Endothelial cell of umbilical vein (primary cell): ENCODE measurements around the gene MAP1LC3B2. TPM values are rescaled to one million over a fixed set of nuclear protein-coding genes. Genes with fewer than 3 reads are reported as not detected.

ENCODE experiments used
- BruUV-seq: library from RNA; stranded (reverse); fragments of 400-500 nt; replicated peaks from 2 replicates; lab custom pipeline; 2021; lab: Mats Ljungman, UMichigan
- CTCF ChIA-PET: fragments of 300-600, 350-600 bp; sonication (Branson Sonifier 250); formaldehyde crosslinking; loops from one replicate; lab custom pipeline; 2021; ENCODE audit warnings: antibody characterized with exemption, inconsistent platforms; lab: Charles Lee
- POLR2A ChIA-PET: fragments of 300-600, 350-600 bp; sonication (Branson Sonifier 250); formaldehyde crosslinking; loops from one replicate; lab custom pipeline; 2021; ENCODE audit warnings: antibody characterized with exemption, inconsistent platforms; lab: Charles Lee
- DNase-seq: peaks from one replicate; pipeline ENCODE4 v3.0.0-alpha.2; 2011; ENCODE audit warnings: low read depth, low spot score
- FAIRE-seq: peaks from 2 replicates; lab custom pipeline; 2011; peaks lifted over from hg19 to GRCh38; lab: Jason Lieb, UNC
- H2AFZ ChIP-seq: 2 replicates; pipeline ENCODE4 v1.6.0; 2012; ENCODE audit warnings: low read depth, low read length, control low read depth, inconsistent platforms
- H3K27ac ChIP-seq: 2 replicates; pipeline ENCODE4 v1.5.1; 2011; ENCODE audit warnings: low read depth, mild to moderate bottlenecking, control low read depth, low read length, moderate library complexity; ENCODE audit not compliant: insufficient read depth
- H3K27me3 ChIP-seq, 2 experiments: 2 replicates each; pipeline versions ENCODE4 v1.6.0 to v1.6.1; 2011; ENCODE audit warnings: low read length in 2 of 2, mixed read lengths in 1 of 2; ENCODE audit not compliant: control insufficient read depth in 2 of 2, insufficient read depth in 2 of 2
- H3K36me3 ChIP-seq, 2 experiments: 2 replicates in 1 of 2; 3 replicates in 1 of 2; pipeline ENCODE4 v1.5.1; 2011; ENCODE audit warnings: low read length in 2 of 2, mild to moderate bottlenecking in 1 of 2, moderate library complexity in 1 of 2; ENCODE audit not compliant: control insufficient read depth in 2 of 2, insufficient read depth in 2 of 2; ENCODE audit errors: extremely low read depth in 1 of 2
- H3K4me1 ChIP-seq: 3 replicates; pipeline ENCODE4 v1.5.1; 2011; ENCODE audit warnings: mild to moderate bottlenecking, low read length; ENCODE audit not compliant: control insufficient read depth, insufficient read depth; ENCODE audit errors: extremely low read depth
- H3K4me2 ChIP-seq: 2 replicates; pipeline ENCODE4 v1.6.1; 2011; ENCODE audit warnings: low read length, control low read depth, mixed read lengths; ENCODE audit not compliant: insufficient read depth
- H3K4me3 ChIP-seq, 3 experiments: fragments of 200-600 bp in 1 of 3; sonication (generic), shearing (Covaris generic) in 1 of 3; replicated peaks in 1 of 3; 2 replicates each; pipeline ENCODE4 v1.5.1; 2011 to 2016; ENCODE audit warnings: control low read depth in 3 of 3, low read length in 3 of 3, mild to moderate bottlenecking in 2 of 3, inconsistent platforms in 1 of 3, low read depth in 1 of 3, moderate library complexity in 1 of 3; ENCODE audit not compliant: insufficient read depth in 1 of 3
- H3K79me2 ChIP-seq: 2 replicates; pipeline ENCODE4 v1.6.0; 2012; ENCODE audit warnings: low read length, inconsistent platforms; ENCODE audit not compliant: control insufficient read depth, insufficient read depth
- H3K9ac ChIP-seq: replicated peaks from 2 replicates; pipeline ENCODE3; 2011; ENCODE audit warnings: low read length, control low read depth; ENCODE audit not compliant: insufficient read depth; ENCODE audit errors: extremely low read depth
- H3K9me1 ChIP-seq: replicated peaks from 3 replicates; pipeline ENCODE4 v1.6.0; 2011; ENCODE audit warnings: mild to moderate bottlenecking, low read length; ENCODE audit not compliant: control insufficient read depth, insufficient read depth; ENCODE audit errors: extremely low read depth
- H3K9me3 ChIP-seq: replicated peaks from 2 replicates; pipeline ENCODE4 v1.5.1; 2012; ENCODE audit warnings: low read length, inconsistent platforms; ENCODE audit not compliant: control insufficient read depth, insufficient read depth
- H4K20me1 ChIP-seq: replicated peaks from 2 replicates; pipeline ENCODE3; 2011; ENCODE audit warnings: mild to moderate bottlenecking, low read length; ENCODE audit not compliant: control insufficient read depth, insufficient read depth; ENCODE audit errors: extremely low read depth
- EZH2 ChIP-seq: IDR thresholded peaks from 2 replicates; pipeline ENCODE4 v1.6.1; 2012; ENCODE audit warnings: borderline replicate concordance, low read depth, mild to moderate bottlenecking, moderate library complexity, low read length, inconsistent platforms; ENCODE audit not compliant: severe bottlenecking
- FOS ChIP-seq: IDR thresholded peaks from 2 replicates; pipeline ENCODE4 v1.6.1; 2011; ENCODE audit warnings: mild to moderate bottlenecking, low read length, moderate library complexity, borderline replicate concordance; ENCODE audit not compliant: insufficient read depth
- GATA2 ChIP-seq: IDR thresholded peaks from 2 replicates; pipeline ENCODE4 v1.7.0; 2011; ENCODE audit warnings: low read depth, mild to moderate bottlenecking, moderate library complexity, mixed read lengths, low read length; ENCODE audit not compliant: insufficient read length, insufficient read depth
- JUN ChIP-seq: IDR thresholded peaks from 2 replicates; pipeline ENCODE4 v1.6.1; 2011; ENCODE audit warnings: borderline replicate concordance, low read depth; ENCODE audit not compliant: insufficient read length, insufficient read depth
- MYC ChIP-seq: IDR thresholded peaks from one replicate; pipeline ENCODE4 v1.6.1; 2011; ENCODE audit warnings: mild to moderate bottlenecking, low read depth, low read length
- POLR2A ChIP-seq: IDR thresholded peaks from 2 replicates; pipeline ENCODE4 v1.6.1; 2012; ENCODE audit warnings: low read depth, mild to moderate bottlenecking, control low read depth, low read length
- POLR2AphosphoS5 ChIP-seq: IDR thresholded peaks from 2 replicates; pipeline ENCODE4 v1.6.1; 2012; ENCODE audit warnings: low read depth, mild to moderate bottlenecking, control low read depth, low read length, moderate library complexity; ENCODE audit not compliant: insufficient read depth
- dilution Hi-C: fragments of 300-500 bp; cut with MboI; formaldehyde crosslinking; loops from one replicate; pipeline ENCODE4 v1.15.0; 2019; ENCODE audit warnings: low sequenced_read_pairs; ENCODE audit not compliant: extremely low pct_ligation_motif_present
- intact Hi-C: fragments of 100-400 bp; cut with micrococcal nuclease; formaldehyde crosslinking; loops from one replicate; pipeline ENCODE4 v1.10.0; 2022
- polyA plus RNA-seq, 4 experiments: library from polyadenylated mRNA; depleted of rRNA in 3 of 4; stranded (reverse) in 3 of 4; unstranded in 1 of 4; fragments of >200 nt; gene quantifications; 2 replicates each; pipeline versions ENCODE4 v1.2.1 to v1.2.3, GENCODE V29; 2011 to 2012; ENCODE audit warnings: missing spikeins in 1 of 4
- total RNA-seq: library from RNA; stranded (reverse); gene quantifications from 2 replicates; pipeline ENCODE4 v1.2.3, GENCODE V29; 2021
- TF ChIP-seq, protein P1 (sequence below), 2 donors: IDR thresholded peaks; 1 replicate in 1 of 2; 2 replicates in 1 of 2; pipeline ENCODE4 v1.5.1; 2011; ENCODE audit warnings: low read length in 2 of 2, mild to moderate bottlenecking in 2 of 2, moderate library complexity in 2 of 2, control low read depth in 1 of 2, inconsistent platforms in 1 of 2, low read depth in 1 of 2; ENCODE audit not compliant: insufficient read depth in 1 of 2; ENCODE audit errors: extremely low read depth in 1 of 2
- TF ChIP-seq, protein P2 (sequence below): IDR thresholded peaks from 2 replicates; pipeline ENCODE4 v1.6.1; 2011; ENCODE audit not compliant: insufficient read depth, insufficient read length

MAP1LC3B2 gene
- total and polyA plus RNA-seq, 2 donors (not counting 3 experiments of a cell fraction or from before 2014, with no cell fraction given), result 0.32 to 4.1 TPM

DNA sequence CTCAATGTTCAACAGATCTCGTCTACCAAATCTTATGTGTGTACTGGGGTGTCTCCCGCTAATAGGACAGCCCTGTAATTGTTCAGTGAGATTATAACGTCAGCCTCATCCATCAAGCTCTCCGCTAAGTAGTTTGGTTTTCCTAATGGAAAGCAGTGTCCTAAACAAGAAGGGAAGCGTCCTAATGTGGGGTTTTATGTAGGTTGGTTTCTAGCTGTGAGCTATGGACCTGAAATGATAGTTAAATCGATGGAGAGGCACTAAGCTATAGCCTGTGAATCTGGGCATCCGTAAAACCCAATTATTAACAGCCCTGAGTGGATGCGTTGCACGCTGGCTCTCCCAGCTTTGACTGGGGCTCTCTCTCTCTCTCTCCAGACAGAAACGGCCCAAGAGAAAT lies 9.2 kb upstream of the MAP1LC3B2 start:
- no peaks in the 10 kb centered on the region for H4K20me1 ChIP-seq
- H3K4me2 ChIP-seq, result no peak overlapping the region
- peaks cover 0 to 3% of the 10 kb centered on the region in 2 experiments for H3K27me3 ChIP-seq
- no TSS peak for BruUV-seq
- H3K4me1 ChIP-seq, result no peaks in the 10 kb centered on the region
- H3K79me2 ChIP-seq, result no peaks in the 10 kb centered on the region
- intact Hi-C loops (no loop called here), dilution Hi-C loops (no loop called here)
- ChIA-PET CTCF (no interaction called here), POLR2A (no interaction called here)
- no peaks in the 10 kb centered on the region for H3K36me3 ChIP-seq
- no peak overlapping the region for H3K9ac ChIP-seq
- H3K4me3 ChIP-seq, result no peak overlapping the region
- no peaks in the 10 kb centered on the region for H3K9me1 ChIP-seq
- no peak overlapping the region for H2AFZ ChIP-seq
- no peak for TF ChIP-seq FOS
- no peak for TF ChIP-seq MYC
- no peak for TF ChIP-seq POLR2A
- TF ChIP-seq JUN, result no peak
- no peak for TF ChIP-seq EZH2
- TF ChIP-seq, protein P1, sequence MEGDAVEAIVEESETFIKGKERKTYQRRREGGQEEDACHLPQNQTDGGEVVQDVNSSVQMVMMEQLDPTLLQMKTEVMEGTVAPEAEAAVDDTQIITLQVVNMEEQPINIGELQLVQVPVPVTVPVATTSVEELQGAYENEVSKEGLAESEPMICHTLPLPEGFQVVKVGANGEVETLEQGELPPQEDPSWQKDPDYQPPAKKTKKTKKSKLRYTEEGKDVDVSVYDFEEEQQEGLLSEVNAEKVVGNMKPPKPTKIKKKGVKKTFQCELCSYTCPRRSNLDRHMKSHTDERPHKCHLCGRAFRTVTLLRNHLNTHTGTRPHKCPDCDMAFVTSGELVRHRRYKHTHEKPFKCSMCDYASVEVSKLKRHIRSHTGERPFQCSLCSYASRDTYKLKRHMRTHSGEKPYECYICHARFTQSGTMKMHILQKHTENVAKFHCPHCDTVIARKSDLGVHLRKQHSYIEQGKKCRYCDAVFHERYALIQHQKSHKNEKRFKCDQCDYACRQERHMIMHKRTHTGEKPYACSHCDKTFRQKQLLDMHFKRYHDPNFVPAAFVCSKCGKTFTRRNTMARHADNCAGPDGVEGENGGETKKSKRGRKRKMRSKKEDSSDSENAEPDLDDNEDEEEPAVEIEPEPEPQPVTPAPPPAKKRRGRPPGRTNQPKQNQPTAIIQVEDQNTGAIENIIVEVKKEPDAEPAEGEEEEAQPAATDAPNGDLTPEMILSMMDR (IDR thresholded peaks at IDR 0.05; ENCODE audit: extremely low read depth in 1 of 2, insufficient read depth in 1 of 2, low read depth in 1 of 2, low read length in 2 of 2), result no peak
- TF ChIP-seq, protein P2, sequence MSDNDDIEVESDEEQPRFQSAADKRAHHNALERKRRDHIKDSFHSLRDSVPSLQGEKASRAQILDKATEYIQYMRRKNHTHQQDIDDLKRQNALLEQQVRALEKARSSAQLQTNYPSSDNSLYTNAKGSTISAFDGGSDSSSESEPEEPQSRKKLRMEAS, result no peak
- no peak for TF ChIP-seq GATA2
- no peak for TF ChIP-seq POLR2AphosphoS5
- H3K27ac ChIP-seq, result no peak overlapping the region
- H3K9me3 ChIP-seq, result no peaks in the 10 kb centered on the region
- no peak for DNase-seq
- no peak for FAIRE-seq
